ENCODE data around the gene SH3PXD2A.

Gene SH3PXD2A

GRCh38 chr10:103839872-103840739 is 15.3 kb downstream of the SH3PXD2A start:
- no peak overlapping the region for H3K4me3 ChIP-seq
- in situ Hi-C loops (cut with MboI; ENCODE audit: low sequenced_read_pairs) = no loop called here
- peak in 1 of 2 experiments; percentile 27 for DNase-seq (ENCODE audit: low spot score in 2 of 2)
- no peaks in the 10 kb centered on the region for H3K9me3 ChIP-seq
- H3K36me3 ChIP-seq (replicated peaks) = no peaks in the 10 kb centered on the region
- H3K4me1 ChIP-seq = no peaks in the 10 kb centered on the region
- H3K27me3 ChIP-seq (ENCODE audit: low read depth) = no peaks in the 10 kb centered on the region

- no peaks in the 10 kb centered on the region for H3K36me3 ChIP-seq (replicated peaks)
- no peak overlapping the region for H3K4me3 ChIP-seq
- in situ Hi-C loops (cut with MboI; ENCODE audit: low sequenced_read_pairs) = no loop called here
- no peaks in the 10 kb centered on the region for H3K9me3 ChIP-seq
- no peak for DNase-seq (ENCODE audit: low spot score in 2 of 2)
- H3K27me3 ChIP-seq (ENCODE audit: low read depth) = no peaks in the 10 kb centered on the region
- no peaks in the 10 kb centered on the region for H3K4me1 ChIP-seq
Measured at GRCh38 chr10:103839519-103839871, 15.9 kb downstream of the SH3PXD2A start.

GRCh38 chr10:103838862-103839518 is 16.4 kb downstream of the SH3PXD2A start:
- no peaks in the 10 kb centered on the region for H3K36me3 ChIP-seq (replicated peaks)
- DNase-seq (ENCODE audit: low spot score in 2 of 2) = no peak
- no peaks in the 10 kb centered on the region for H3K9me3 ChIP-seq
- H3K27me3 ChIP-seq (ENCODE audit: low read depth) = no peaks in the 10 kb centered on the region
- no peak overlapping the region for H3K4me3 ChIP-seq
- in situ Hi-C loops (cut with MboI; ENCODE audit: low sequenced_read_pairs) = no loop called here
- no peaks in the 10 kb centered on the region for H3K4me1 ChIP-seq

GRCh38 chr10:103838070-103838395 is 17.3 kb downstream of the SH3PXD2A start:
- no peaks in the 10 kb centered on the region for H3K4me1 ChIP-seq
- in situ Hi-C loops (cut with MboI; ENCODE audit: low sequenced_read_pairs) = no loop called here

DNA sequence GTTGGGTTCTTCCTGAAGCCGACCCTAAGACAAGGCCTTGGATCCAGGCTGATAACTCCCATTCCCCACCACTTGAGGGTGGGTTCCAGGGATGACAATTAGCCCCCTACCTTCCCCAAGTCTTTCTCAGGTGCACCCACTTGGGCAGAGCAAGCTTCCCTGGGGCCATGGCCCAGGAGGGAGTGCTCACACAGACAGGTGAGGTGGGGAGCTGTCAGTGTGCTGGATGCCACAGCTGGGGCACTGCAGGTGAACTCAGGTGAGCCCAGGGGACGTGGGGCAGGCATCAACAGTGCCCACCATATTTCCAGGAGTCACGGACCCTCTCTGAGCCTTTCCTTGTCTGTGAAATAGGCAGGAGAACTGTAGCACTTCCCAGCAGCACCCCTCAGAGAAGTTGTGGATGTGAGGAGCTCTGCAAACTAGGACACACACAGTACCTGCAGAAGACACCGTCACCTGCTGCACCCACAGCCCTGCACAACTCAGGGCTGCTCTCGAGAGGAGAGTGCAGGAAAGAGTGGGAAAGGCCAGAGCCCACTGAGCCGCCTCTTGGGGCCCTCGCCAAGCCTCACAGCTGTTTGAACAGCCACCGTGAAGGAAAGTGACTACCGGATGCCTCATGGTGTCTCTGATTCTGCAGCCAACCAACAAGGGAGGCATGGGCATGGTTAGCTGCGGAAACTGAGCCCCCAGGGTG is 17.9 kb downstream of the SH3PXD2A start:
- no peak for DNase-seq (ENCODE audit: low spot score in 2 of 2)
- H3K36me3 ChIP-seq (replicated peaks) = no peaks in the 10 kb centered on the region
- no peaks in the 10 kb centered on the region for H3K27me3 ChIP-seq (ENCODE audit: low read depth)
- H3K4me1 ChIP-seq = no peaks in the 10 kb centered on the region
- H3K9me3 ChIP-seq = no peaks in the 10 kb centered on the region
- no peak overlapping the region for H3K4me3 ChIP-seq
- in situ Hi-C loops (cut with MboI; ENCODE audit: low sequenced_read_pairs) = no loop called here

More at GRCh38 chr10:103838070-103838395, 17.3 kb downstream of the SH3PXD2A start:
- DNase-seq (ENCODE audit: low spot score in 2 of 2) = no peak
- no peaks in the 10 kb centered on the region for H3K9me3 ChIP-seq
- no peaks in the 10 kb centered on the region for H3K36me3 ChIP-seq (replicated peaks)
- no peaks in the 10 kb centered on the region for H3K27me3 ChIP-seq (ENCODE audit: low read depth)
- H3K4me3 ChIP-seq = no peak overlapping the region

DNA sequence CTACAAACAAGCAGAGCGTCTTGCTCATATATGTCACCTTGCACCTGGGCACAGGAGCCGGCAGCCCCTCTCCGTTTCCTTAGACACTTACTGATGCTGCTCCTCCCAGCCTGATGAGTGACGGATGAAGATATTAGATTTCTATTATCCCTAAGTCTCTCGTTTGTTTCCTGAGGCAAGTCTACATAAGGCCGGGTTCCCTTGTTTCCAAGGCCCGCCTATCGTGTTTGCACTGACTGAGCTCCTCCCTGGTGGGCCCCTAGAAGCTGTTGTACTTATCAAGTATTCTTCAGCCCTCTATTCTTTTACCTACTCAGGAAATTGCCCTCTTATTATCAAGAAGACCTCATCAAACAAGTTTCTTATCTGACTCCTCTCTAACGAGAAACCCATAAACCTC is 18.5 kb downstream of the SH3PXD2A start:
- DNase-seq (ENCODE audit: low spot score in 2 of 2) = no peak
- no peaks in the 10 kb centered on the region for H3K27me3 ChIP-seq (ENCODE audit: low read depth)
- no peaks in the 10 kb centered on the region for H3K9me3 ChIP-seq
- H3K36me3 ChIP-seq (replicated peaks) = no peaks in the 10 kb centered on the region
- in situ Hi-C loops (cut with MboI; ENCODE audit: low sequenced_read_pairs) = no loop called here
- H3K4me3 ChIP-seq = no peak overlapping the region
- no peaks in the 10 kb centered on the region for H3K4me1 ChIP-seq

DNA sequence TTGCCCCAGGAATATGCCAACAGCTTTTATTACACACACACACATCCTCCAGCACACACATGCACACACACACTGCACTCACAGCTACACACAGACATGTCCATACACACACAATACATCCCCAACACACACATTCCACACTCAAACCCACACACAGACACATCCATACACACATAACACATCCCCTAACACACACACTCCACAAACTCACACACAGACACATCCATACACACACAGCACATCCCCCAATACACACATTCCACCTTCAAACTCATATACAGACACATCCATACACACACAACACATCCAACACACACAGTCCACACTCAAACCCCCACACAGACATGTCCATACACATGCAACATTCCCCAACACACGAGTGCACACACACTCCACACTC is 19.1 kb downstream of the SH3PXD2A start:
- DNase-seq (ENCODE audit: low spot score in 2 of 2) = no peak
- no peak overlapping the region for H3K4me3 ChIP-seq
- in situ Hi-C loops (cut with MboI; ENCODE audit: low sequenced_read_pairs) = no loop called here
- no peaks in the 10 kb centered on the region for H3K4me1 ChIP-seq
- no peaks in the 10 kb centered on the region for H3K36me3 ChIP-seq (replicated peaks)
- no peaks in the 10 kb centered on the region for H3K9me3 ChIP-seq
- H3K27me3 ChIP-seq (ENCODE audit: low read depth) = no peaks in the 10 kb centered on the region

- Histone ChIP-seq H3K4me3 (no peak overlapping the region), H3K36me3 (replicated peaks) (no peaks in the 10 kb centered on the region), H3K27me3 (ENCODE audit: low read depth) (no peaks in the 10 kb centered on the region), H3K9me3 (no peaks in the 10 kb centered on the region), H3K4me1 (no peaks in the 10 kb centered on the region)
- no peak for DNase-seq (ENCODE audit: low spot score in 2 of 2)
- in situ Hi-C loops (cut with MboI; ENCODE audit: low sequenced_read_pairs) = no loop called here
Measured at GRCh38 chr10:103835096-103836050, 20.0 kb downstream of the SH3PXD2A start.

DNA sequence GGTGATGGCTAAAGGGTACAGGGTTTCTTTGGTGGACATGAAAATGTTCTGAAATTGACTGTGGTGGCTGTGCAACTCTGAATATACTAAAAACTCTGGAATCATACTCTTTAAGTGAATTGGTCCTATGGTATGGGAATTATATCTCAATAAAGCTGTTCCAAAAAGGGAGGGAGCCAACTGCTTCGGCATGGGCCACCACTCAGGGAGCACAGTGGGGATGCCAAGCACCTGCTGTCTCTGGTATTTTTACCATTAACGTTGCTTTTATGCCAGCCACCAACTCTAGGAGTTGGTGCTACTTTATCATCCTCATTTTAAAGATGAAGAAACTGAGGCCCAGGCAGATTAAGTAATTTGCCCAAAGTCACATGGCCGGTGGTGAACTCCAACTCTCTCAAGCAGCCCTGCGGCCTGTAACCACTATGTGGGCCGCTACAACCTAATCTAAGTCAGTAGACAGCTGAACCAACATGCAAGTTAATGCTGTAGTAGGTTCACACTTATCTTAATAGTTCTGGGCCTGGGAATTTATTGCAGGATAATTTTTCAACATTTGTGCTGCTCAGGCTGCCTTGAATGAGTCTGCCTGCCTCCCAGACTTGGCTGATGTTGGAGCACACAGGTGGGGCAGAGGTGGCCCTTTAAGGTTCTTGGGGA is 20.8 kb downstream of the SH3PXD2A start:
- DNase-seq (ENCODE audit: low spot score in 2 of 2) = no peak
- H3K4me1 ChIP-seq = no peaks in the 10 kb centered on the region; the same call in 1 of the 2 replicates
- H3K4me3 ChIP-seq = no peak overlapping the region
- no peaks in the 10 kb centered on the region for H3K27me3 ChIP-seq (ENCODE audit: low read depth)
- no peaks in the 10 kb centered on the region for H3K9me3 ChIP-seq
- in situ Hi-C loops (cut with MboI; ENCODE audit: low sequenced_read_pairs) = no loop called here
- no peaks in the 10 kb centered on the region for H3K36me3 ChIP-seq (replicated peaks)

DNA sequence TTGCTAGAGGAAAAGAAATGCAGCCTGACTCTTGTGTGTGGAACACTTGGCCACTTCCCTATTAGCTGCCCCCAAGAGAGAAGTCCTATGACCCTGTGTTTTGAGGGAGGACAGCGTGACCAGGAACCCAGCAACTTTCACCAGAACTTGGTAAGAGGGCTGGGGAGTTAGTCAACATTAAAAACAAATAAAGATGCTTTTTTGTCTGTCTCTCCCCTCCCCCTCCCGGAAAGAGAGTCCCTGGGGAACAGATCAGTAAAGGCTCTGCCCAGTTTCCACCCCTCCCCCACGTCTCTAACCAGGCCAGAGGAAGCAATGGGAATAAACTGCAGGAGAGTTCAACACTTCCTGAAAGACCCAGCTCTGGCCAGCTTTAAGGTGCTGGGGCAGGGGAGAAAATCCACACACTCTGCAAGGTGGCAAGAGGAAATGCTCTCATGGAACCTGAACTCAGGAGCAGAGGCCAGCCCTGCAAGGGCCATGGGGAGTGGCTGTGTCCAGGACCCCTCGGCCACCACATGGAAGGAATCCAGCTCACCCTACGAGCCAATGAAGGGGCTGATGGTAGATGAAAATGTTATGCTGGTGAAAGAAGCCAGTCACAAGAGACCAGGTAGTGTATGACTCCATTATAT is 21.5 kb downstream of the SH3PXD2A start:
- in situ Hi-C loops (cut with MboI; ENCODE audit: low sequenced_read_pairs) = no loop called here
- DNase-seq (ENCODE audit: low spot score in 2 of 2) = no peak
- peaks cover 3% of the 10 kb centered on the region for H3K4me1 ChIP-seq
- no peaks in the 10 kb centered on the region for H3K36me3 ChIP-seq (replicated peaks)
- H3K4me3 ChIP-seq = no peak overlapping the region
- H3K27me3 ChIP-seq (ENCODE audit: low read depth) = no peaks in the 10 kb centered on the region
- H3K9me3 ChIP-seq = no peaks in the 10 kb centered on the region

DNA sequence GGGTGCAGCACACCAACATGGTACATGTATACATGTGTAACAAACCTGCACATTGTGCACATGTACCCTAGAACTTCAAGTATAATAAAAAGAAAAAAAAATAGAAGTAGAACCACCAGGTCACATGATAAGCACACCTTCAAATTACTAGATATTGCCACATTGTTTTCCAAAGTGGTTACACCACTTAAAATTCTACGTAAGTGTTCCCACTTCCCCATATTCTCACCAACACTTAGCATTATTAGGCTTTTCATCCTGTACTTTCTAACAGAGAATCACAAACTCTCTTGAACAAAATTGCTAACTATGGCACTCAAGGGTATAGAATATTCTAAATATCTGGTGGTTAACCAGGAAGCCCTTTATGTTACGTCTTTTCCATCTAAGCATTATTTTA is 22.6 kb downstream of the SH3PXD2A start:
- no peaks in the 10 kb centered on the region for H3K36me3 ChIP-seq (replicated peaks)
- DNase-seq (ENCODE audit: low spot score in 2 of 2) = no peak
- in situ Hi-C loops (cut with MboI; ENCODE audit: low sequenced_read_pairs) = no loop called here
- no peaks in the 10 kb centered on the region for H3K27me3 ChIP-seq (ENCODE audit: low read depth)
- H3K4me3 ChIP-seq = no peak overlapping the region
- peaks cover 3% of the 10 kb centered on the region for H3K4me1 ChIP-seq
- H3K9me3 ChIP-seq = no peaks in the 10 kb centered on the region

DNA sequence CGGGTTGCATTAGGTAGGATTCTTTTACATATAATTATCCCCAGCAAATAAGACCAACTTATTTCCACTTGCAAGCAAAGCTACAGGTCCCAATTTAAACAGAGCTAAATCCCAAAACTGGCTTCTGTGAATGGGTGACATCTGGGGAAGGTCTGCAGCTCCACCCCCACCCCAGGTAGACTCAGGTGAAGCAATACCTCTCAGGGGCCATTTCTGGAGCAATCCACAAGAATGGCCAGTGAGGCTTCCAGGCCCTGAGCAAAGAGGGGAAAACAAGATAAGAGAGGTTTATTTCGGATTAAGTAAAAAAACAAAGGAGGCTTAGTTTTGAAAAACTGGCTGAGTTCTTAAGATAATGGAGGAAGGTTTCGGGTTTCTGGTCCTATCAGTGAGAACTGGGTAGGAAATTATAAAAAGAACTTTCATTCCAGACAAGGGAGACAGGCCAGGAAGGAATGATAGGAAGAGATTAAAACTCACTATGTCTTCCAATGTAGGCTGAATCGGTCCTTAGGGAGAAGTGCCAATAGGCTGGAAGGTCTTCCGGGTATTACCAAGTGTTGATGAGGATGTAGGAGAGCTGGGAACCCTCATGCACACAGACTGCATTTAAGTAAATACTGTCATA is 25.4 kb downstream of the SH3PXD2A start:
- Histone ChIP-seq H3K36me3 (replicated peaks) (no peaks in the 10 kb centered on the region), H3K27me3 (ENCODE audit: low read depth) (no peaks in the 10 kb centered on the region), H3K9me3 (no peaks in the 10 kb centered on the region), H3K4me3 (no peak overlapping the region), H3K4me1 (peaks cover 3% of the 10 kb centered on the region)
- in situ Hi-C loops (cut with MboI; ENCODE audit: low sequenced_read_pairs) = no loop called here
- DNase-seq (ENCODE audit: low spot score in 2 of 2) = no peak

All from HAP-1 (cell line).